Gastroesophageal sphincter (tissue), 4 donors: Measurements from ENCODE around the gene AVPR2. TPM values are rescaled to one million over a fixed set of nuclear protein-coding genes. Genes with fewer than 3 reads are reported as not detected.

ENCODE experiments used
- ATAC-seq: fragments of 150-250 bp; one replicate; pipeline ENCODE4 v1.9.1; 2016; ENCODE audit warnings: mild to moderate bottlenecking, moderate library complexity
- H3K27ac ChIP-seq, 4 donors: fragments of 200-600 bp; sonication (generic) in 3 of 4; 1 replicate in 3 of 4; 2 replicates in 1 of 4; pipeline ENCODE4 v1.5.1; 2016 to 2019
- H3K27me3 ChIP-seq: fragments of 200-600 bp; sonication (generic); one replicate; pipeline ENCODE4 v1.5.1; 2019
- H3K36me3 ChIP-seq, 2 donors: fragments of 200-600 bp; sonication (generic); one replicate each; pipeline ENCODE4 v1.5.1; 2019; ENCODE audit warnings: control low read depth in 1 of 2
- H3K4me1 ChIP-seq, 3 donors: fragments of 200-600 bp; sonication (generic); 1 replicate in 2 of 3; 2 replicates in 1 of 3; pipeline ENCODE4 v1.5.1; 2016 to 2019; ENCODE audit warnings: control low read depth in 2 of 3
- H3K4me3 ChIP-seq, 2 donors: fragments of 200-600 bp; sonication (generic); one replicate each; pipeline ENCODE4 v1.5.1; 2019; ENCODE audit warnings: mild to moderate bottlenecking in 1 of 2, moderate library complexity in 1 of 2
- H3K9me3 ChIP-seq, 3 donors: fragments of 200-600 bp; sonication (generic); one replicate each; pipeline ENCODE4 v1.5.1; 2017 to 2019; ENCODE audit warnings: control low read depth in 2 of 3
- EP300 ChIP-seq: sonication (generic); formaldehyde crosslinking; IDR thresholded peaks from one replicate; pipeline ENCODE4 v1.6.1; 2017; ENCODE audit warnings: antibody characterized with exemption, mild to moderate bottlenecking
- POLR2A ChIP-seq, 2 donors: fragments of 450-650 bp; IDR thresholded peaks; one replicate each; pipeline ENCODE4 v1.6.1; 2017; ENCODE audit warnings: antibody characterized with exemption in 2 of 2, mild to moderate bottlenecking in 2 of 2, moderate library complexity in 1 of 2
- POLR2AphosphoS5 ChIP-seq: sonication (generic); formaldehyde crosslinking; IDR thresholded peaks from one replicate; pipeline ENCODE4 v1.6.1; 2017; ENCODE audit warnings: antibody characterized with exemption
- WGBS, 2 donors: methylation state at CpG; one replicate each; pipeline ENCODE4 v1.1.5; 2018; ENCODE audit warnings: low coverage in 1 of 2; 5-methylcytosine and 5-hydroxymethylcytosine counted together
- total RNA-seq, 4 donors: library from RNA; depleted of rRNA; stranded (reverse); fragments of >200 nt; gene quantifications; one replicate each; pipeline ENCODE4 v1.1.0, GENCODE V29; 2016
- TF ChIP-seq, protein P1 (sequence below), 4 experiments: fragments of 200-600 bp in 2 of 4; fragments of 450-650 bp in 2 of 4; sonication (generic) in 1 of 4; IDR thresholded peaks; one replicate each; pipeline ENCODE4 v1.5.1; 2017 to 2019; ENCODE audit warnings: antibody characterized with exemption in 4 of 4, mild to moderate bottlenecking in 2 of 4, moderate library complexity in 2 of 4

The AVPR2 gene
- total RNA-seq, 4 donors from 2014 or later = 0.81 to 7.9 (median 3.8) TPM

- Histone ChIP-seq H3K27ac (no peak overlapping the region), H3K27me3 (no peaks in the 10 kb centered on the region), H3K36me3 (no peaks in the 10 kb centered on the region), H3K4me3 (no peak overlapping the region), H3K9me3 (no peaks in the 10 kb centered on the region), H3K4me1 (peaks cover 0 to 43% (median 3%) of the 10 kb centered on the region in 3 donors)
- ATAC-seq = no peak
- WGBS, 2 donors = no CpG with 5 or more reads among the region's 10 CpGs
- no peak for TF ChIP-seq POLR2AphosphoS5
- TF ChIP-seq POLR2A (IDR thresholded peaks at IDR 0.05) = no peak
- no peak for TF ChIP-seq EP300
- TF ChIP-seq, protein P1, sequence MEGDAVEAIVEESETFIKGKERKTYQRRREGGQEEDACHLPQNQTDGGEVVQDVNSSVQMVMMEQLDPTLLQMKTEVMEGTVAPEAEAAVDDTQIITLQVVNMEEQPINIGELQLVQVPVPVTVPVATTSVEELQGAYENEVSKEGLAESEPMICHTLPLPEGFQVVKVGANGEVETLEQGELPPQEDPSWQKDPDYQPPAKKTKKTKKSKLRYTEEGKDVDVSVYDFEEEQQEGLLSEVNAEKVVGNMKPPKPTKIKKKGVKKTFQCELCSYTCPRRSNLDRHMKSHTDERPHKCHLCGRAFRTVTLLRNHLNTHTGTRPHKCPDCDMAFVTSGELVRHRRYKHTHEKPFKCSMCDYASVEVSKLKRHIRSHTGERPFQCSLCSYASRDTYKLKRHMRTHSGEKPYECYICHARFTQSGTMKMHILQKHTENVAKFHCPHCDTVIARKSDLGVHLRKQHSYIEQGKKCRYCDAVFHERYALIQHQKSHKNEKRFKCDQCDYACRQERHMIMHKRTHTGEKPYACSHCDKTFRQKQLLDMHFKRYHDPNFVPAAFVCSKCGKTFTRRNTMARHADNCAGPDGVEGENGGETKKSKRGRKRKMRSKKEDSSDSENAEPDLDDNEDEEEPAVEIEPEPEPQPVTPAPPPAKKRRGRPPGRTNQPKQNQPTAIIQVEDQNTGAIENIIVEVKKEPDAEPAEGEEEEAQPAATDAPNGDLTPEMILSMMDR (IDR thresholded peaks at IDR 0.05) = no peak
These were observed 2.1 kb upstream of the AVPR2 start for GRCh38 chrX:153902385-153902784.

DNA sequence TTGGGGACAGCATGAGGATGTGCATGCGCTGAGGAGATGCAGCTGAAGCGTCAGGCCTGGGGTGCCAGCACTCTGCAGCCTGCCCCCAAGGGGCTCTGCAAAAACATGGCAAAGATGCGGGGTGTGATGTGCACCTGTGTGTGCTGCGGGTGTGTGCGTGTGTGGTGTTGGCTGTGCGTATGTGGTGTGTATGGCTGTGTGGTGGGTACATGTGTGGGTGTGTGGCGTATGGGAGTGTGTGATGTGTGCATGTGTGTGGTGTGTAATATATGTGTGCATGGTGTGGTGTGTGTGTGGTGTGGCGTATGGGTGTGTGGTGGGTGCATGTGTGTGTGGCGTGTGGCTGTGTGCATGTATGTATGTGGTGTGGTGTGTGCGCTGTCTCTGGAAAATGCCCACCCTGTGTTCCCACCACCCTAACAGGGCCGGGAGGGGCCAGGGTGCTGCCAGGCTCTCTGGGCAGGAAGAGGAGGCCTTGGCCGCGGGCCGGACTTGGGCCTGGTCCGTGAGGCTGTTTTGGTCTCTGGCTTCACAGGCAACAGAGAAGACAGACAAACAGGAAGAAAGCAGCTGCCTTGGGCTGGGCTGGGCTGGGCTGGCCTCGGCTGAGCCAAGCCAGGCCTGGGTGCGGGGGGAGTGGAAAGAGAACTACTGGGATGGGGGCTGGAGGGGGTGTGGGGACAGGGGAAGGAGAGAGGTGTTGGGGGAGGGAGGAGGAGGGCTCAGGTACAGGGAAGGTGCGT is 1.1 kb upstream of the AVPR2 start:
- H3K27ac ChIP-seq = peak overlapping the region in 3 of 4 donors; percentile 27 to 66 (median 38)
- no peaks in the 10 kb centered on the region for H3K9me3 ChIP-seq
- H3K4me3 ChIP-seq = peak overlapping the region in 1 of 2 donors; percentile 28
- H3K27me3 ChIP-seq = no peaks in the 10 kb centered on the region
- TF ChIP-seq POLR2AphosphoS5 = no peak
- TF ChIP-seq, protein P1 (IDR thresholded peaks at IDR 0.05) = no peak
- TF ChIP-seq POLR2A (IDR thresholded peaks at IDR 0.05) = no peak
- TF ChIP-seq EP300 = no peak
- no peaks in the 10 kb centered on the region for H3K36me3 ChIP-seq
- ATAC-seq = peak; percentile 31
- peaks cover 0 to 43% (median 3%) of the 10 kb centered on the region in 3 donors for H3K4me1 ChIP-seq
- WGBS, 2 donors = 67 to 89% methylated on average over 1 to 8 of the region's 18 CpGs

DNA sequence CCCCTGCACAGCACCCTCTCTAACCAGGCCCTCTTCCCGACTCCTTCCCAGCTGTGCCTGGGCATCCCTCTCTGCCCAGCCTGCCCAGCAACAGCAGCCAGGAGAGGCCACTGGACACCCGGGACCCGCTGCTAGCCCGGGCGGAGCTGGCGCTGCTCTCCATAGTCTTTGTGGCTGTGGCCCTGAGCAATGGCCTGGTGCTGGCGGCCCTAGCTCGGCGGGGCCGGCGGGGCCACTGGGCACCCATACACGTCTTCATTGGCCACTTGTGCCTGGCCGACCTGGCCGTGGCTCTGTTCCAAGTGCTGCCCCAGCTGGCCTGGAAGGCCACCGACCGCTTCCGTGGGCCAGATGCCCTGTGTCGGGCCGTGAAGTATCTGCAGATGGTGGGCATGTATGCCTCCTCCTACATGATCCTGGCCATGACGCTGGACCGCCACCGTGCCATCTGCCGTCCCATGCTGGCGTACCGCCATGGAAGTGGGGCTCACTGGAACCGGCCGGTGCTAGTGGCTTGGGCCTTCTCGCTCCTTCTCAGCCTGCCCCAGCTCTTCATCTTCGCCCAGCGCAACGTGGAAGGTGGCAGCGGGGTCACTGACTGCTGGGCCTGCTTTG is 1.1 kb downstream of the AVPR2 start:
- Histone ChIP-seq H3K4me3 (peak overlapping the region in 1 of 2 donors; percentile 28), H3K36me3 (no peaks in the 10 kb centered on the region)

GRCh38 chrX:153906126-153906917 is 1.8 kb downstream of the AVPR2 start:
- no peaks in the 10 kb centered on the region for H3K27me3 ChIP-seq
- TF ChIP-seq, protein P1 (IDR thresholded peaks at IDR 0.05) = no peak
- TF ChIP-seq EP300 (no peak), POLR2A (IDR thresholded peaks at IDR 0.05) (no peak), POLR2AphosphoS5 (no peak)
- no peak overlapping the region for H3K4me3 ChIP-seq
- H3K4me1 ChIP-seq = peaks cover 0 to 33% (median 3%) of the 10 kb centered on the region in 3 donors
- no peak overlapping the region for H3K27ac ChIP-seq
- H3K9me3 ChIP-seq = no peaks in the 10 kb centered on the region
- no peaks in the 10 kb centered on the region for H3K36me3 ChIP-seq
- 20% methylated on average over 2 of the region's 27 CpGs; no CpG with 5 or more reads in 1 of the 2 donors for WGBS, 2 donors
- ATAC-seq = no peak

More for the DNA sequence above, 1.1 kb downstream of the AVPR2 start:
- 100% methylated on average over 2 of the region's 32 CpGs; no CpG with 5 or more reads in 1 of the 2 donors for WGBS, 2 donors
- Histone ChIP-seq H3K27me3 (no peaks in the 10 kb centered on the region), H3K27ac (peak overlapping the region in 2 of 4 donors; percentile 27 to 66), H3K9me3 (no peaks in the 10 kb centered on the region), H3K4me1 (peaks cover 0 to 40% (median 3%) of the 10 kb centered on the region in 3 donors)
- no peak for ATAC-seq
- no peak for TF ChIP-seq POLR2AphosphoS5
- no peak for TF ChIP-seq EP300
- TF ChIP-seq POLR2A (IDR thresholded peaks at IDR 0.05) = no peak
- TF ChIP-seq, protein P1 (IDR thresholded peaks at IDR 0.05) = no peak
